Measurements from ENCODE around the gene NRXN3.

The NRXN3 gene

GRCh38 chr14:79166171-79166570 lies 996.0 kb downstream of the NRXN3 start:
- Histone ChIP-seq H3K27me3 (ENCODE audit: control insufficient read depth, insufficient read depth, low read length, poor library complexity, severe bottlenecking) (no peaks in the 10 kb centered on the region), H3K4me1 (ENCODE audit: control insufficient read depth, insufficient read depth, low read length) (no peaks in the 10 kb centered on the region), H3K27ac (ENCODE audit: insufficient read depth, low read depth, low read length, poor library complexity, severe bottlenecking) (no peak overlapping the region), H3K36me3 (ENCODE audit: control insufficient read depth, insufficient read depth, low read length) (no peaks in the 10 kb centered on the region), H3K4me3 (ENCODE audit: insufficient read depth, low read depth, low read length) (no peak overlapping the region), H3K9me3 (ENCODE audit: control insufficient read depth, low read length) (no peaks in the 10 kb centered on the region)
- 83 to 93% methylated on average over 2 of the region's 2 CpGs for WGBS, 2 experiments

GRCh38 chr14:79167957-79168356 lies 997.8 kb downstream of the NRXN3 start:
- Histone ChIP-seq H3K9me3 (ENCODE audit: control insufficient read depth, low read length) (no peaks in the 10 kb centered on the region), H3K27ac (ENCODE audit: insufficient read depth, low read depth, low read length, poor library complexity, severe bottlenecking) (no peak overlapping the region), H3K4me3 (ENCODE audit: insufficient read depth, low read depth, low read length) (no peak overlapping the region), H3K27me3 (ENCODE audit: control insufficient read depth, insufficient read depth, low read length, poor library complexity, severe bottlenecking) (no peaks in the 10 kb centered on the region), H3K4me1 (ENCODE audit: control insufficient read depth, insufficient read depth, low read length) (no peaks in the 10 kb centered on the region), H3K36me3 (ENCODE audit: control insufficient read depth, insufficient read depth, low read length) (no peaks in the 10 kb centered on the region)
- 80 to 85% methylated on average over 1 of the region's 1 CpG for WGBS, 2 experiments

GRCh38 chr14:79175671-79176070 lies 1005.5 kb downstream of the NRXN3 start:
- no peak overlapping the region for H3K4me3 ChIP-seq (ENCODE audit: insufficient read depth, low read depth, low read length)
- 92 to 99% methylated on average over 5 of the region's 5 CpGs for WGBS, 2 experiments
- H3K27me3 ChIP-seq (ENCODE audit: control insufficient read depth, insufficient read depth, low read length, poor library complexity, severe bottlenecking): no peaks in the 10 kb centered on the region
- H3K27ac ChIP-seq (ENCODE audit: insufficient read depth, low read depth, low read length, poor library complexity, severe bottlenecking): no peak overlapping the region
- H3K4me1 ChIP-seq (ENCODE audit: control insufficient read depth, insufficient read depth, low read length): no peaks in the 10 kb centered on the region
- no peaks in the 10 kb centered on the region for H3K36me3 ChIP-seq (ENCODE audit: control insufficient read depth, insufficient read depth, low read length)
- no peaks in the 10 kb centered on the region for H3K9me3 ChIP-seq (ENCODE audit: control insufficient read depth, low read length)

- Histone ChIP-seq H3K9me3 (ENCODE audit: control insufficient read depth, low read length) (no peaks in the 10 kb centered on the region), H3K4me1 (ENCODE audit: control insufficient read depth, insufficient read depth, low read length) (no peaks in the 10 kb centered on the region), H3K4me3 (ENCODE audit: insufficient read depth, low read depth, low read length) (no peak overlapping the region), H3K27me3 (ENCODE audit: control insufficient read depth, insufficient read depth, low read length, poor library complexity, severe bottlenecking) (no peaks in the 10 kb centered on the region), H3K27ac (ENCODE audit: insufficient read depth, low read depth, low read length, poor library complexity, severe bottlenecking) (no peak overlapping the region), H3K36me3 (ENCODE audit: control insufficient read depth, insufficient read depth, low read length) (no peaks in the 10 kb centered on the region)
- WGBS, 2 experiments: 99 to 100% methylated on average over 1 to 4 of the region's 4 CpGs
Observed at GRCh38 chr14:79177106-79177505, 1006.9 kb downstream of the NRXN3 start.

GRCh38 chr14:79178719-79179118 lies 1008.5 kb downstream of the NRXN3 start:
- Histone ChIP-seq H3K27me3 (ENCODE audit: control insufficient read depth, insufficient read depth, low read length, poor library complexity, severe bottlenecking) (no peaks in the 10 kb centered on the region), H3K4me1 (ENCODE audit: control insufficient read depth, insufficient read depth, low read length) (no peaks in the 10 kb centered on the region), H3K27ac (ENCODE audit: insufficient read depth, low read depth, low read length, poor library complexity, severe bottlenecking) (no peak overlapping the region), H3K36me3 (ENCODE audit: control insufficient read depth, insufficient read depth, low read length) (no peaks in the 10 kb centered on the region), H3K9me3 (ENCODE audit: control insufficient read depth, low read length) (no peaks in the 10 kb centered on the region), H3K4me3 (ENCODE audit: insufficient read depth, low read depth, low read length) (no peak overlapping the region)

- 98 to 100% methylated on average over 4 of the region's 4 CpGs for WGBS, 2 experiments
- Histone ChIP-seq H3K4me1 (ENCODE audit: control insufficient read depth, insufficient read depth, low read length) (no peaks in the 10 kb centered on the region), H3K36me3 (ENCODE audit: control insufficient read depth, insufficient read depth, low read length) (no peaks in the 10 kb centered on the region), H3K4me3 (ENCODE audit: insufficient read depth, low read depth, low read length) (no peak overlapping the region), H3K27ac (ENCODE audit: insufficient read depth, low read depth, low read length, poor library complexity, severe bottlenecking) (no peak overlapping the region), H3K27me3 (ENCODE audit: control insufficient read depth, insufficient read depth, low read length, poor library complexity, severe bottlenecking) (no peaks in the 10 kb centered on the region), H3K9me3 (ENCODE audit: control insufficient read depth, low read length) (no peaks in the 10 kb centered on the region)
Observed at GRCh38 chr14:79179985-79180384, 1009.8 kb downstream of the NRXN3 start.

- Histone ChIP-seq H3K4me1 (ENCODE audit: control insufficient read depth, insufficient read depth, low read length) (no peaks in the 10 kb centered on the region), H3K27ac (ENCODE audit: insufficient read depth, low read depth, low read length, poor library complexity, severe bottlenecking) (no peak overlapping the region), H3K27me3 (ENCODE audit: control insufficient read depth, insufficient read depth, low read length, poor library complexity, severe bottlenecking) (no peaks in the 10 kb centered on the region), H3K36me3 (ENCODE audit: control insufficient read depth, insufficient read depth, low read length) (no peaks in the 10 kb centered on the region), H3K4me3 (ENCODE audit: insufficient read depth, low read depth, low read length) (no peak overlapping the region), H3K9me3 (ENCODE audit: control insufficient read depth, low read length) (no peaks in the 10 kb centered on the region)
- WGBS, 2 experiments: 80 to 100% methylated on average over 1 to 2 of the region's 4 CpGs
Observed at GRCh38 chr14:79180656-79181055, 1010.5 kb downstream of the NRXN3 start.

- Histone ChIP-seq H3K9me3 (ENCODE audit: control insufficient read depth, low read length) (no peaks in the 10 kb centered on the region), H3K4me3 (ENCODE audit: insufficient read depth, low read depth, low read length) (no peak overlapping the region), H3K27ac (ENCODE audit: insufficient read depth, low read depth, low read length, poor library complexity, severe bottlenecking) (peak overlapping the region; percentile 50), H3K36me3 (ENCODE audit: control insufficient read depth, insufficient read depth, low read length) (no peaks in the 10 kb centered on the region), H3K4me1 (ENCODE audit: control insufficient read depth, insufficient read depth, low read length) (no peaks in the 10 kb centered on the region), H3K27me3 (ENCODE audit: control insufficient read depth, insufficient read depth, low read length, poor library complexity, severe bottlenecking) (no peaks in the 10 kb centered on the region)
- 89 to 92% methylated on average over 3 of the region's 3 CpGs for WGBS, 2 experiments
Observed at GRCh38 chr14:79186523-79186922, 1016.4 kb downstream of the NRXN3 start.

- no peak overlapping the region for H3K4me3 ChIP-seq (ENCODE audit: insufficient read depth, low read depth, low read length)
- WGBS, 2 experiments: 94 to 95% methylated on average over 4 to 5 of the region's 5 CpGs
- no peak overlapping the region for H3K27ac ChIP-seq (ENCODE audit: insufficient read depth, low read depth, low read length, poor library complexity, severe bottlenecking)
- H3K9me3 ChIP-seq (ENCODE audit: control insufficient read depth, low read length): no peaks in the 10 kb centered on the region
- no peaks in the 10 kb centered on the region for H3K4me1 ChIP-seq (ENCODE audit: control insufficient read depth, insufficient read depth, low read length)
- no peaks in the 10 kb centered on the region for H3K27me3 ChIP-seq (ENCODE audit: control insufficient read depth, insufficient read depth, low read length, poor library complexity, severe bottlenecking)
- H3K36me3 ChIP-seq (ENCODE audit: control insufficient read depth, insufficient read depth, low read length): no peaks in the 10 kb centered on the region
Observed at GRCh38 chr14:79193689-79194477, 1023.7 kb downstream of the NRXN3 start.

GRCh38 chr14:79196216-79196615 lies 1026.0 kb downstream of the NRXN3 start:
- H3K4me1 ChIP-seq (ENCODE audit: control insufficient read depth, insufficient read depth, low read length): no peaks in the 10 kb centered on the region
- no peak overlapping the region for H3K27ac ChIP-seq (ENCODE audit: insufficient read depth, low read depth, low read length, poor library complexity, severe bottlenecking)
- WGBS, 2 experiments: no CpG with 5 or more reads among the region's 1 CpG
- H3K27me3 ChIP-seq (ENCODE audit: control insufficient read depth, insufficient read depth, low read length, poor library complexity, severe bottlenecking): no peaks in the 10 kb centered on the region
- no peaks in the 10 kb centered on the region for H3K36me3 ChIP-seq (ENCODE audit: control insufficient read depth, insufficient read depth, low read length)
- H3K9me3 ChIP-seq (ENCODE audit: control insufficient read depth, low read length): no peaks in the 10 kb centered on the region
- no peak overlapping the region for H3K4me3 ChIP-seq (ENCODE audit: insufficient read depth, low read depth, low read length)
